NT2/D1 (cell line): ENCODE results near the gene ACTG2.

Experiments
- SUZ12 ChIP-seq: IDR thresholded peaks from 2 replicates; pipeline ENCODE4 v1.6.1; 2011; ENCODE audit not compliant: insufficient read length, insufficient read depth; ENCODE audit errors: extremely low read depth
- ZNF274 ChIP-seq: IDR thresholded peaks from 2 replicates; pipeline ENCODE4 v1.6.1; 2011; ENCODE audit warnings: mild to moderate bottlenecking, low read depth, low read length

DNA sequence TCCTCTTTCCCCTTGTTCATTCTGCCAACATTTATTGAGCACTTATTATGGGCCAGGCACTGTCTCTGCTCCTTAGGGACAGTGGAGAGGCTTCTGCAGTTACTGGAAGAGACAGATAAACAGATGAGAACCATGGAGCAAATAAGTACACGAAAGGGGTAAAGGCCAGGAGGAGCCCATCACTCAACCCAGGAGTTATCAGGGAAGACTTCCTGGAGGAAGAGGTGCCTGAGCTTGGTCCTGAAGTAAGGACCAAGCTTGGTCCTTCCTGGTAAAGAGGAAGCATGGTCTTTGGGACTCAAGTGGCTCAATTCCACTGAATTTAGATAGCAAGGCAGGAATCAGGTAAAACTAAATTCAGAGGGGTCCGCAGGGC is 1.7 kb downstream of the ACTG2 start:
- TF ChIP-seq ZNF274 (no peak), SUZ12 (no peak)
